GM06990 (cell line): ENCODE results near the gene DNAH7.

Experiments used
- DNase-seq: peaks from one replicate; pipeline ENCODE4 v3.0.0-alpha.2; 2011; ENCODE audit not compliant: insufficient read length; ENCODE audit errors: extremely low read depth
- H3K27me3 ChIP-seq: replicated peaks from 2 replicates; pipeline ENCODE4 v1.6.0; 2011; ENCODE audit warnings: low read length; ENCODE audit not compliant: control insufficient read depth, insufficient read depth
- H3K36me3 ChIP-seq: 2 replicates; pipeline ENCODE4 v1.5.1; 2011; ENCODE audit warnings: low read length; ENCODE audit not compliant: control insufficient read depth, insufficient read depth
- H3K4me3 ChIP-seq: replicated peaks from 2 replicates; pipeline ENCODE4 v1.5.1; 2011; ENCODE audit warnings: low read depth, mild to moderate bottlenecking, control low read depth, low read length
- TF ChIP-seq, protein P1 (sequence below): IDR thresholded peaks from 2 replicates; pipeline ENCODE4 v1.5.1; 2011; ENCODE audit warnings: low read length, control low read depth, mild to moderate bottlenecking, inconsistent platforms; ENCODE audit not compliant: insufficient read depth, poor library complexity, severe bottlenecking

DNAH7 gene

DNA sequence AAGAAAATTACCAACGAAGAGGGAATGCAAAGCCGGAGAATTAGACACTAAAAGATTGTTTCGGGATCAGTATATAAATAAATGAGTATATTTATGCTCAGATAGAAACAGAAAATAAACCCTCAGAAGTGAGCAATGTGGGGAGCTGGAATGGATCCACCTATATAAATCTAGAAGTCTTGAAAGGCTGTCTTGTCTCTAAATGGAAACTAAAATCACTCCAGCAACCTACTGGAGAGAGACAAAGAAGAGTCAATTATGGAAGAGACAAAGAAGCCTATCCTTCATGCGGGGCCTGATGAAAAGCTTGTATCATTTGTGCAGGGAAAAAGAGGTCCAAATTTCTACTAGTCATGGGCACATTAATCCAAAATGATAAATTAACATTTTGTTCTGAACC is 158.1 kb downstream of the DNAH7 start:
- no peaks in the 10 kb centered on the region for H3K27me3 ChIP-seq
- DNase-seq, result no peak
- H3K4me3 ChIP-seq, result no peak overlapping the region
- H3K36me3 ChIP-seq, result no peaks in the 10 kb centered on the region
- TF ChIP-seq, protein P1, sequence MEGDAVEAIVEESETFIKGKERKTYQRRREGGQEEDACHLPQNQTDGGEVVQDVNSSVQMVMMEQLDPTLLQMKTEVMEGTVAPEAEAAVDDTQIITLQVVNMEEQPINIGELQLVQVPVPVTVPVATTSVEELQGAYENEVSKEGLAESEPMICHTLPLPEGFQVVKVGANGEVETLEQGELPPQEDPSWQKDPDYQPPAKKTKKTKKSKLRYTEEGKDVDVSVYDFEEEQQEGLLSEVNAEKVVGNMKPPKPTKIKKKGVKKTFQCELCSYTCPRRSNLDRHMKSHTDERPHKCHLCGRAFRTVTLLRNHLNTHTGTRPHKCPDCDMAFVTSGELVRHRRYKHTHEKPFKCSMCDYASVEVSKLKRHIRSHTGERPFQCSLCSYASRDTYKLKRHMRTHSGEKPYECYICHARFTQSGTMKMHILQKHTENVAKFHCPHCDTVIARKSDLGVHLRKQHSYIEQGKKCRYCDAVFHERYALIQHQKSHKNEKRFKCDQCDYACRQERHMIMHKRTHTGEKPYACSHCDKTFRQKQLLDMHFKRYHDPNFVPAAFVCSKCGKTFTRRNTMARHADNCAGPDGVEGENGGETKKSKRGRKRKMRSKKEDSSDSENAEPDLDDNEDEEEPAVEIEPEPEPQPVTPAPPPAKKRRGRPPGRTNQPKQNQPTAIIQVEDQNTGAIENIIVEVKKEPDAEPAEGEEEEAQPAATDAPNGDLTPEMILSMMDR, result no peak

DNA sequence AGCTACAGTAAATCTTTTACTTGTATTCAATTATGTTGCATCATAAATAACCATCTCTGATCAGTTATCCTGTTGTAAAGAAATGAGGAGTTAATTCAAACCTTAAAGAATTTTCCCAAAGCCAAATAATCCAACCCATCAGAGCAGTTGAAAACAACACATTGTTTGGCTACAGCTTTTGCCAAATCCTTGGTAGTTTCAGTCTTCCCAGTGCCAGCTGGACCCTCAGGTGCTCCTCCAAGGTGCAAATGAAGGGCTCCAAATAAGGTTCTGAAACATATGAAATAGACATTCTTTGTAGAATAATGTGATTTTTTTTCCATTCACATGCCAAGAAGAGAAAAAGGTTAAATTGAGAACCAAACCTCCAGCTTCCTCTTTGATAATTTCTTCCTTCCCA is 158.7 kb downstream of the DNAH7 start:
- H3K4me3 ChIP-seq, result no peak overlapping the region
- TF ChIP-seq, protein P1, result no peak
- H3K27me3 ChIP-seq, result no peaks in the 10 kb centered on the region
- no peaks in the 10 kb centered on the region for H3K36me3 ChIP-seq
- DNase-seq, result no peak

DNA sequence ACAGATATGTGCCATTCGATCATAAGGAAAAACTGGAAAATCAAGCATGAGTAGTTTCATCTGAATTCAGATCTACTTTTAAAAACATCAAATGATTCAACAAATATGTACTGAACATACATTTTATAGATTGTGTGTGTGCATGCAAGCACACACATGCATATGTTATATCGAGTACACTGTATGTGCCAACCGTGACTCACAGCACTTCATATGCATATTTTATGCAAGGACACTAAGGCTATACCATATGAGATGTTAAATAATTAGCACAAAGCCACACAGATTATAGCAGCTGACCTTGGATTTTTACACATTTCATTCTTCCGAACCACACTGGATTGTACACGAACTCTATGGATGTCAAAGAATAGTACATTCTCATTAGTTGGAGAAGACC is 161.2 kb downstream of the DNAH7 start:
- no peak for DNase-seq
- TF ChIP-seq, protein P1, result no peak
- H3K36me3 ChIP-seq, result no peaks in the 10 kb centered on the region
- no peaks in the 10 kb centered on the region for H3K27me3 ChIP-seq
- no peak overlapping the region for H3K4me3 ChIP-seq

DNA sequence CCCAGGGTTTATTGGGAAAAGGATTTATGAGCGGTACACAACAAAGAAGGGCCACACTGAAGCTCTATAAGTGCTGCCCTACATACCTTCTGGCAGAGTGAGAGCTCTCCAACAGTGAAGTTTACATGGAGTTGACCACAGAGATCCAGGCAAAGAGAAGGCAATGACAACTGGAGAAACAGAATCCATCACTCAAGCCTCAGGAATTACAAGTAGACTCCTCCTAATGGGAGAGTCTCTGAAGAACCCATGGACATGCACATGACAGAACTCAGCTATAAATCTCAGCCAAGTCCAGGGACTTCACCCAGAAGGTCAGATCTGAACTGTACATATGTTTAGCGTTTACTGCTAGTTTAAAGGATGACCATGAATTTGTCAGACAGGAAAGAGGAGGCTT is 164.7 kb downstream of the DNAH7 start:
- Histone ChIP-seq H3K27me3 (no peaks in the 10 kb centered on the region), H3K4me3 (no peak overlapping the region), H3K36me3 (no peaks in the 10 kb centered on the region)
- TF ChIP-seq, protein P1, result no peak
- DNase-seq, result no peak

DNA sequence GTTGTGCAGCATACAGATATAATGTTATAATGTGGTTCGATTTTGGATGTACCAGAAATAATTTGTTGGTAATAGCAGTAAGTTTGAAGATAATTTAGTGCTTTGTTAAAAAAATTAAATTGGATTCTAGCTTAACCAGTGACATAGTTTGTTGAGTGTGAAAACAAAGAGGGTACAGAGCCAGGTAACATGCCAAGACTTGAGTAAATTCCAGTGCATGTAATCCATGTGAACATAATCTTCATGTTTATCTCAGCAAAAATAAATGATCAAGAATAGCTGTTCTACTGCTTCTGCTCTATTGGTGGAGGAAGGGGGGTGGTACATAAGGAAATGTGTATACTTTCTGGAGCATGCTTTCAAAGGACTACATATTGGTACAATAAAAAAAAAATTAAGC is 165.8 kb downstream of the DNAH7 start:
- TF ChIP-seq, protein P1, result no peak
- no peak for DNase-seq
- no peak overlapping the region for H3K4me3 ChIP-seq
- no peaks in the 10 kb centered on the region for H3K27me3 ChIP-seq
- no peaks in the 10 kb centered on the region for H3K36me3 ChIP-seq

DNA sequence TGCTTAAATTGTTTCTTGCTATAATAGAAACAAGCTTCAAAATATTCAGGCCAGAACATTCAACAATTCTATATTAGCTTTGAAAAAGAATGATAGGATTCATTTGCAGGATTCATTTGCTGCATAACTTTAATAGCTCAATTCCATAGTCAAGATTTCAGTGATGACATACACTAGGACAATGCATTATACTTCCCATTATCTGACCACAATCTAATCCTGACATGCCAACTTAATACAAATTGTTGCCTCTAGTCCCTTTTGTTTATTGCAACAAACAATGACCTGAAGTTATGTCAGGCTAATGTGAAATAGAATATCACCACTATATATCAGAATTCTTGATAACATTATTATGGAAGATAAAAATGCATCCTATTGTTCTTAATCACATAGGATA is 169.4 kb downstream of the DNAH7 start:
- H3K36me3 ChIP-seq, result no peaks in the 10 kb centered on the region
- no peak for DNase-seq
- TF ChIP-seq, protein P1, result no peak
- no peak overlapping the region for H3K4me3 ChIP-seq
- H3K27me3 ChIP-seq, result no peaks in the 10 kb centered on the region
